ENCODE results near the gene ANKRD12. TPM values are rescaled to one million over a fixed set of nuclear protein-coding genes. Genes with fewer than 3 reads are reported as not detected.

The ANKRD12 gene
- total RNA-seq, 1 donor from 2014 or later = 47.6 TPM

DNA sequence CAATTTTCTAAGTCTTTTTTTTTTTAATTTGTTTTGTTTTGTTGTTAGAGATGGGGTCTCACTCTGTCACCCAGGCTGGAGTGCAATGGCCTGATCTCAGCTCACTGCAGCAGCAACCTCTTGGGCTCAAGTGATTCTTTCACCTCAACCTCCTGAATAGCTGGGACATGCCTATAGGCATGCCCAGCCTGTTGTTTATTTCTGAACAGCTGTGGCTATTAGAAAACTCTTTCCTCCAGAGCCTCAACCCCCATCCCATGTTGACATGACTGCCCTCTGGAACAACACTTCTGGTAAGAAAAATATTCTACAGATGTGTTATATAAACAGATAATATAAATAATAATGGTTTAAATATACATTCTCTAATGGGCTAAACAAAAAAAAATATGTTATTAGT, 153.6 kb downstream of the ANKRD12 start:
- Mint-ChIP-seq H3K9me3 (peaks cover 24% of the 10 kb centered on the region), H3K27me3 (ENCODE audit: low read depth) (no peaks in the 10 kb centered on the region), H3K36me3 (peaks cover 11% of the 10 kb centered on the region), H3K4me3 (no peak overlapping the region), H3K27ac (no peak overlapping the region), H3K4me1 (peaks cover 2% of the 10 kb centered on the region)
- no peak for DNase-seq (ENCODE audit: low spot score in 2 of 2, unreplicated experiment in 2 of 2)
- TF ChIP-seq CTCF (IDR thresholded peaks at IDR 0.05; ENCODE audit: unreplicated experiment) = no peak

DNA sequence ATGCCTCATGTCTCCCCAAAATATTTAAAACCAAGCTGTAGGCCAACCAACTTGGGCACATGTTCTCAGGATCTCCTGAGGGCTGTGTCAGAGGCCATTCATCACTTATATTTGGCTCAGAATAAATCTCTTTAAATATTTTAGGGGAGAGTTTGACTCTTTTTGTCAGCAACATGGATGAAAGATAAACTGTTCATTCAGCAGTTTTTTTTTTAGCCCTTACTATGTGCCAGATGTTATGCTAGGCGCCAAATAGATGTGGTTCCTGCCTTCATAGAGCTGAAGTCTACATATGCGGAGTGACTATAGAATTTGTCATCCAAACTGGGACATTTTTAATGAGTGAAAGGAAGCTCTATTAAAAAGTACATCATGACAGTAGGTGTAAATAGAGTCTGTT, 155.5 kb downstream of the ANKRD12 start:
- Mint-ChIP-seq H3K27me3 (ENCODE audit: low read depth) (no peaks in the 10 kb centered on the region), H3K4me3 (no peak overlapping the region), H3K9me3 (peaks cover 23% of the 10 kb centered on the region), H3K4me1 (peaks cover 2% of the 10 kb centered on the region), H3K27ac (no peak overlapping the region), H3K36me3 (peaks cover 7% of the 10 kb centered on the region)
- TF ChIP-seq CTCF (IDR thresholded peaks at IDR 0.05; ENCODE audit: unreplicated experiment) = no peak
- DNase-seq (ENCODE audit: low spot score in 2 of 2, unreplicated experiment in 2 of 2) = no peak

DNA sequence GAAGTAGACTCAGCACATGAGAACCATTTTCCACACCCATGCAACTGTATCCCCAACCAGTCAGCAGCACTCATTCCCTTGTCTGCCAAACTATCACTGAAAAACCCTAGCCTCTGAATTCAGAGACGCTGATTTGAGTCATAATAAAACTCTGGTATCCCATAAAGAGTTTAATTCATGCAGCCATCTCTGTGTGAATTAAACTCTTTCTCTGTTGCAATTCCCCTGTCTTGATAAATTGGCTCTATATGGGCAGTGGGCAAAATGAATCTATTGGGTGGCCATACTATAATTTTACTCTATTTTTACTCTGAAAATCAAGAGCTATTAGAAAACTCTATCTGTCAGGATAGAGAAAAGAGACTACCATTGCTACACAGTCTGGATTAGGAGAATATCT, 157.4 kb downstream of the ANKRD12 start:
- Mint-ChIP-seq H3K4me1 (no peaks in the 10 kb centered on the region), H3K27ac (no peak overlapping the region), H3K4me3 (no peak overlapping the region), H3K27me3 (ENCODE audit: low read depth) (no peaks in the 10 kb centered on the region), H3K9me3 (peaks cover 23% of the 10 kb centered on the region), H3K36me3 (peaks cover 6% of the 10 kb centered on the region)
- TF ChIP-seq CTCF (IDR thresholded peaks at IDR 0.05; ENCODE audit: unreplicated experiment) = no peak
- DNase-seq (ENCODE audit: low spot score in 2 of 2, unreplicated experiment in 2 of 2) = no peak

DNA sequence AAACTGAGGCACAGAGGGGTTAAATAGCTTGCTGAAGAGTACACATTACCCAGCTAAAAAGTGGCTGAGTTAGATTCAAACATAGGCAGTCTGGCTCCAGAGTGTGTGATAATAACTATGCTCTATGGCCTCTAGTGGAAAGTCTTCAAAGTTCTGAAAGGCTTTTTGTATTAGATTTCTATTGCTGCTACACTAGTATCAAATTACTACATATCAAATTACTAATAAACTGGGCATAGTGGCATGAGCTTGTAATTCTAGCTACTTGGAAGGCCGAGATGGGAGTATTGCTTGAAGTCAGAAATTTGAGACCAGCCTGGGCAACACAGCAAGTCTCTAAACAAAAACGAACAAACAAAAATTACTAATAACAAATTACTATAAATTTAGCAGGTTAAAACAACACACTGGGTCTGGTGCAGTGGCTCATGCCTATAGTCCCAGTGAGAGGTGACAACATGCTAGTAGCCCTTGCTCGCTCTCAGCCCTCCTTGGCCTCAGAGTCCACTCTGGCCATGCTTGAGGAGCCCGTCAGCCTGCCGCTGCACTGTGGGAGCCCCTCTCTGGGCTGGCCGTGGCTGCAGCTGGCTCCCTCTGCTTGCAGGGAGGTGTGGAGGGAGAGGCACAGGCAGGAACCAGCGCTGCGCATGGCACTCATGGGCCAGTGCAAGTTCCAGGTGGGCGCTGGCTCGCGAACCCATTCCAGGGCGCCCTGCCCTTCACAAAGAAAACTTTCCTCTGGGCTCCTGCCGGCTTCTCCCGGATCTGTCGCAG, 159.8 kb downstream of the ANKRD12 start:
- no peaks in the 10 kb centered on the region for H3K27me3 Mint-ChIP-seq (ENCODE audit: low read depth)
- H3K27ac Mint-ChIP-seq = no peak overlapping the region
- TF ChIP-seq CTCF (IDR thresholded peaks at IDR 0.05; ENCODE audit: unreplicated experiment) = no peak
- H3K4me3 Mint-ChIP-seq = no peak overlapping the region
- no peak for DNase-seq (ENCODE audit: low spot score in 2 of 2, unreplicated experiment in 2 of 2)
- H3K36me3 Mint-ChIP-seq = peaks cover 6% of the 10 kb centered on the region
- H3K9me3 Mint-ChIP-seq = peaks cover 23% of the 10 kb centered on the region
- no peaks in the 10 kb centered on the region for H3K4me1 Mint-ChIP-seq

GRCh38 chr18:9297007-9297393, 160.4 kb downstream of the ANKRD12 start:
- Mint-ChIP-seq H3K27ac (no peak overlapping the region), H3K27me3 (ENCODE audit: low read depth) (no peaks in the 10 kb centered on the region), H3K4me1 (no peaks in the 10 kb centered on the region), H3K9me3 (peaks cover 19% of the 10 kb centered on the region), H3K4me3 (no peak overlapping the region), H3K36me3 (peaks cover 6% of the 10 kb centered on the region)
- TF ChIP-seq CTCF (IDR thresholded peaks at IDR 0.05; ENCODE audit: unreplicated experiment) = no peak
- DNase-seq (ENCODE audit: low spot score in 2 of 2, unreplicated experiment in 2 of 2) = no peak
